Liver (tissue), 9 donors: ENCODE measurements around the gene RAB31. TPM values are rescaled to one million over a fixed set of nuclear protein-coding genes. Genes with fewer than 3 reads are reported as not detected.

Experiments used
- DNase-seq: peaks from one replicate; pipeline ENCODE4 v3.0.0-alpha.2; 2017; ENCODE audit warnings: low spot score
- H3K27ac ChIP-seq, 2 donors: one replicate each; pipeline ENCODE4 v1.7.0; 2013; ENCODE audit warnings: inconsistent platforms in 2 of 2, low read length in 2 of 2, control low read depth in 1 of 2, low read depth in 1 of 2, mild to moderate bottlenecking in 1 of 2
- H3K27me3 ChIP-seq, 4 donors: one replicate each; pipeline versions ENCODE4 v1.6.1 to v1.7.0; 2013; ENCODE audit warnings: low read length in 3 of 4, inconsistent platforms in 1 of 4, mild to moderate bottlenecking in 1 of 4, moderate library complexity in 1 of 4; ENCODE audit not compliant: control insufficient read depth in 4 of 4, insufficient read depth in 4 of 4
- H3K36me3 ChIP-seq, 4 donors: one replicate each; pipeline versions ENCODE4 v1.6.1 to v1.7.0; 2013; ENCODE audit warnings: low read length in 3 of 4, mild to moderate bottlenecking in 3 of 4, low read depth in 1 of 4, moderate library complexity in 1 of 4; ENCODE audit not compliant: control insufficient read depth in 4 of 4, insufficient read depth in 3 of 4
- H3K4me1 ChIP-seq, 4 donors: one replicate each; pipeline versions ENCODE4 v1.6.1 to v1.7.0; 2013; ENCODE audit warnings: low read length in 3 of 4, mild to moderate bottlenecking in 3 of 4, moderate library complexity in 1 of 4; ENCODE audit not compliant: control insufficient read depth in 4 of 4, insufficient read depth in 4 of 4
- H3K4me3 ChIP-seq, 3 donors: one replicate each; pipeline versions ENCODE4 v1.6.1 to v1.7.0; 2013; ENCODE audit warnings: low read length in 3 of 3, control low read depth in 1 of 3, low read depth in 1 of 3, mild to moderate bottlenecking in 1 of 3
- H3K9ac ChIP-seq, 2 donors: one replicate each; pipeline ENCODE4 v1.7.0; 2013; ENCODE audit warnings: low read length in 2 of 2, mild to moderate bottlenecking in 2 of 2, moderate library complexity in 2 of 2, control low read depth in 1 of 2, low read depth in 1 of 2
- H3K9me3 ChIP-seq, 4 donors: one replicate each; pipeline versions ENCODE4 v1.6.1 to v1.7.0; 2013; ENCODE audit warnings: low read length in 3 of 4; ENCODE audit not compliant: control insufficient read depth in 4 of 4
- CTCF ChIP-seq: fragments of 150-350 bp; IDR thresholded peaks from 2 replicates; pipeline ENCODE4 v1.5.1; 2017; ENCODE audit warnings: improper control_type of control experiment, low read depth, low read length; ENCODE audit not compliant: missing input control
- EGR1 ChIP-seq, 2 donors: IDR thresholded peaks; 2 replicates each; pipeline ENCODE4 v1.6.1; 2016 to 2018; ENCODE audit warnings: antibody characterized with exemption in 2 of 2, low read depth in 2 of 2
- FOXA1 ChIP-seq: IDR thresholded peaks from 2 replicates; pipeline ENCODE4 v1.6.1; 2016; ENCODE audit warnings: antibody characterized with exemption
- FOXA2 ChIP-seq: IDR thresholded peaks from 2 replicates; pipeline ENCODE4 v1.6.1; 2016; ENCODE audit warnings: antibody characterized with exemption
- GABPA ChIP-seq, 2 donors: IDR thresholded peaks in 1 of 2; conservative IDR thresholded peaks in 1 of 2; 2 replicates each; pipeline ENCODE4 v1.6.1; 2016; ENCODE audit warnings: antibody characterized with exemption in 2 of 2, mild to moderate bottlenecking in 1 of 2, moderate library complexity in 1 of 2
- HNF4A ChIP-seq, 2 donors: conservative IDR thresholded peaks; 2 replicates each; pipeline ENCODE4 v1.6.1; 2016; ENCODE audit warnings: antibody characterized with exemption in 2 of 2, mild to moderate bottlenecking in 2 of 2
- HNF4G ChIP-seq: IDR thresholded peaks from 2 replicates; pipeline ENCODE4 v1.6.1; 2016; ENCODE audit warnings: antibody characterized with exemption
- JUND ChIP-seq, 2 donors: IDR thresholded peaks; 2 replicates each; pipeline ENCODE4 v1.6.1; 2016; ENCODE audit warnings: antibody characterized with exemption in 2 of 2
- NR2F2 ChIP-seq: IDR thresholded peaks from 2 replicates; pipeline ENCODE4 v1.6.1; 2016; ENCODE audit warnings: antibody characterized with exemption
- RAD21 ChIP-seq, 2 donors: IDR thresholded peaks; 2 replicates each; pipeline ENCODE4 v1.6.1; 2016; ENCODE audit warnings: antibody characterized with exemption in 2 of 2, mild to moderate bottlenecking in 2 of 2
- REST ChIP-seq: IDR thresholded peaks from 2 replicates; pipeline ENCODE4 v1.6.1; 2016; ENCODE audit warnings: antibody characterized with exemption, mild to moderate bottlenecking
- RXRA ChIP-seq, 2 donors: IDR thresholded peaks; 2 replicates each; pipeline ENCODE4 v1.6.1; 2017 to 2018; ENCODE audit warnings: antibody characterized with exemption in 2 of 2, mild to moderate bottlenecking in 1 of 2
- SP1 ChIP-seq: IDR thresholded peaks from 2 replicates; pipeline ENCODE4 v1.6.1; 2018; ENCODE audit warnings: antibody characterized with exemption, mild to moderate bottlenecking
- TAF1 ChIP-seq: conservative IDR thresholded peaks from 2 replicates; pipeline ENCODE4 v1.6.1; 2016; ENCODE audit warnings: antibody characterized with exemption, mild to moderate bottlenecking
- YY1 ChIP-seq: IDR thresholded peaks from 2 replicates; pipeline ENCODE4 v1.6.1; 2016; ENCODE audit warnings: antibody characterized with exemption, mild to moderate bottlenecking
- WGBS: extraction: QIAGEN DNeasy Blood & Tissue Kit; methylation state at CpG from one replicate; pipeline ENCODE4 v1.1.7; 2013; 5-methylcytosine and 5-hydroxymethylcytosine counted together
- polyA plus RNA-seq, 2 donors: library from polyadenylated mRNA; stranded (reverse) in 1 of 2; unstranded in 1 of 2; fragments of 200-250 nt in 1 of 2; fragments of >200 nt in 1 of 2; fragmentation: Nextera tagmentation in 1 of 2; extraction: Ambion mirVana in 1 of 2; gene quantifications; one replicate each; pipeline versions ENCODE4 v1.2.1 to v1.2.3, GENCODE V29; 2013 to 2015
- total RNA-seq, 2 donors: library from RNA; depleted of rRNA; stranded (reverse); fragments of >200 nt; gene quantifications; one replicate each; pipeline ENCODE4 v1.2.3, GENCODE V29; 2014
- TF ChIP-seq, protein P1 (sequence below): IDR thresholded peaks from 2 replicates; pipeline ENCODE4 v1.6.1; 2016; ENCODE audit warnings: antibody characterized with exemption
- TF ChIP-seq, protein P2 (sequence below): IDR thresholded peaks from 2 replicates; pipeline ENCODE4 v1.6.1; 2016; ENCODE audit warnings: antibody characterized with exemption
- TF ChIP-seq, protein P3 (sequence below): IDR thresholded peaks from 2 replicates; pipeline ENCODE4 v1.6.1; 2016; ENCODE audit warnings: antibody characterized with exemption
- donor health status: healthy.
- donor health status: healthy.
- donor health status: healthy.
- donor health status: healthy.
- donor health status: healthy.

The RAB31 gene
- total and polyA plus RNA-seq, 4 donors = 3.6 to 12.8 (median 9.7) TPM

- DNase-seq = no peak
- TF ChIP-seq, protein P1, sequence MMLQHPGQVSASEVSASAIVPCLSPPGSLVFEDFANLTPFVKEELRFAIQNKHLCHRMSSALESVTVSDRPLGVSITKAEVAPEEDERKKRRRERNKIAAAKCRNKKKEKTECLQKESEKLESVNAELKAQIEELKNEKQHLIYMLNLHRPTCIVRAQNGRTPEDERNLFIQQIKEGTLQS = no peak
- Histone ChIP-seq H3K27ac (no peak overlapping the region), H3K27me3 (no peaks in the 10 kb centered on the region), H3K4me3 (no peak overlapping the region), H3K4me1 (no peaks in the 10 kb centered on the region), H3K9ac (no peak overlapping the region), H3K36me3 (no peaks in the 10 kb centered on the region), H3K9me3 (peaks cover 0 to 3% (median 3%) of the 10 kb centered on the region in 4 donors)
- 60% methylated on average over 2 of the region's 2 CpGs for WGBS
These were observed 155.2 kb downstream of the RAB31 start for GRCh38 chr18:9863282-9863681.

GRCh38 chr18:9865764-9866490 lies 157.8 kb downstream of the RAB31 start:
- no peak overlapping the region for H3K27ac ChIP-seq
- no peaks in the 10 kb centered on the region for H3K36me3 ChIP-seq
- H3K4me1 ChIP-seq = no peaks in the 10 kb centered on the region
- 95% methylated on average over 7 of the region's 7 CpGs for WGBS
- no peak for DNase-seq
- no peaks in the 10 kb centered on the region for H3K27me3 ChIP-seq
- peaks cover 0 to 3% (median 3%) of the 10 kb centered on the region in 4 donors for H3K9me3 ChIP-seq
- no peak overlapping the region for H3K9ac ChIP-seq
- no peak overlapping the region for H3K4me3 ChIP-seq
- TF ChIP-seq, protein P2, sequence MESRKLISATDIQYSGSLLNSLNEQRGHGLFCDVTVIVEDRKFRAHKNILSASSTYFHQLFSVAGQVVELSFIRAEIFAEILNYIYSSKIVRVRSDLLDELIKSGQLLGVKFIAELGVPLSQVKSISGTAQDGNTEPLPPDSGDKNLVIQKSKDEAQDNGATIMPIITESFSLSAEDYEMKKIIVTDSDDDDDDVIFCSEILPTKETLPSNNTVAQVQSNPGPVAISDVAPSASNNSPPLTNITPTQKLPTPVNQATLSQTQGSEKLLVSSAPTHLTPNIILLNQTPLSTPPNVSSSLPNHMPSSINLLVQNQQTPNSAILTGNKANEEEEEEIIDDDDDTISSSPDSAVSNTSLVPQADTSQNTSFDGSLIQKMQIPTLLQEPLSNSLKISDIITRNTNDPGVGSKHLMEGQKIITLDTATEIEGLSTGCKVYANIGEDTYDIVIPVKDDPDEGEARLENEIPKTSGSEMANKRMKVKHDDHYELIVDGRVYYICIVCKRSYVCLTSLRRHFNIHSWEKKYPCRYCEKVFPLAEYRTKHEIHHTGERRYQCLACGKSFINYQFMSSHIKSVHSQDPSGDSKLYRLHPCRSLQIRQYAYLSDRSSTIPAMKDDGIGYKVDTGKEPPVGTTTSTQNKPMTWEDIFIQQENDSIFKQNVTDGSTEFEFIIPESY = no peak
- no peak for TF ChIP-seq FOXA2
- no peak for TF ChIP-seq HNF4A (conservative IDR thresholded peaks at IDR 0.05)
- TF ChIP-seq, protein P3, sequence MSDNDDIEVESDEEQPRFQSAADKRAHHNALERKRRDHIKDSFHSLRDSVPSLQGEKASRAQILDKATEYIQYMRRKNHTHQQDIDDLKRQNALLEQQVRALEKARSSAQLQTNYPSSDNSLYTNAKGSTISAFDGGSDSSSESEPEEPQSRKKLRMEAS = no peak
- no peak for TF ChIP-seq EGR1 (IDR thresholded peaks at IDR 0.05; ENCODE audit: low read depth in 2 of 2)
- TF ChIP-seq HNF4G = no peak
- no peak for TF ChIP-seq RAD21 (IDR thresholded peaks at IDR 0.05)
- no peak for TF ChIP-seq FOXA1
- TF ChIP-seq REST = no peak
- no peak for TF ChIP-seq CTCF
- no peak for TF ChIP-seq GABPA (IDR thresholded peaks at IDR 0.05 in 1 of 2, conservative IDR thresholded peaks at IDR 0.05 in 1 of 2)
- no peak for TF ChIP-seq JUND (IDR thresholded peaks at IDR 0.05)
- TF ChIP-seq RXRA (IDR thresholded peaks at IDR 0.05) = no peak
- no peak for TF ChIP-seq SP1
- TF ChIP-seq NR2F2 = no peak
- TF ChIP-seq, protein P1 = no peak
- TF ChIP-seq TAF1 = no peak
- TF ChIP-seq YY1 = no peak
